Psoas muscle (tissue), 8 donors: ENCODE data around the gene SERINC4. TPM values are rescaled to one million over a fixed set of nuclear protein-coding genes. Genes with fewer than 3 reads are reported as not detected.
"Not testable (repeated sequence)": the region's sequence is repeated elsewhere in the genome, so short reads cannot be mapped to it uniquely, and the experiment has no call there.

Experiments
- ATAC-seq, 4 donors: fragments of 200-7000 bp; cut with Tn5 transposase; one replicate each; pipeline ENCODE4 v1.9.1; 2020; ENCODE audit warnings: moderate library complexity in 3 of 4, mild to moderate bottlenecking in 2 of 4
- DNase-seq, 2 donors: peaks; one replicate each; pipeline ENCODE4 v3.0.0-alpha.2; 2020
- H3K27ac ChIP-seq: fragments of 200-600 bp; one replicate; pipeline ENCODE4 v1.8.0; 2022
- H3K27me3 ChIP-seq, 3 donors: fragments of 200-600 bp in 1 of 3; one replicate each; pipeline versions ENCODE4 v1.6.1 to v1.8.0; 2013 to 2022; ENCODE audit warnings: low read length in 2 of 3, mild to moderate bottlenecking in 2 of 3, moderate library complexity in 1 of 3; ENCODE audit not compliant: insufficient read depth in 3 of 3
- H3K36me3 ChIP-seq, 2 donors: fragments of 200-600 bp in 1 of 2; one replicate each; pipeline versions ENCODE4 v1.6.1 to v1.8.0; 2013 to 2022; ENCODE audit warnings: low read depth in 1 of 2, mild to moderate bottlenecking in 1 of 2, moderate library complexity in 1 of 2; ENCODE audit not compliant: insufficient read depth in 1 of 2
- H3K4me1 ChIP-seq: fragments of 200-600 bp; one replicate; pipeline ENCODE4 v1.8.0; 2022
- H3K4me3 ChIP-seq: fragments of 200-600 bp; one replicate; pipeline ENCODE4 v1.8.0; 2022; ENCODE audit warnings: mild to moderate bottlenecking
- H3K9me3 ChIP-seq: fragments of 200-600 bp; one replicate; pipeline ENCODE4 v1.8.0; 2022
- CTCF ChIP-seq: fragments of 200-600 bp; IDR thresholded peaks from one replicate; pipeline ENCODE4 v1.8.0; 2022; ENCODE audit warnings: antibody characterized with exemption
- WGBS, 3 donors: extraction: QIAGEN DNeasy Blood & Tissue Kit; methylation state at CpG; one replicate each; pipeline versions ENCODE4 v1.1.6 to v1.1.7; 2013; 5-methylcytosine and 5-hydroxymethylcytosine counted together
- intact Hi-C, 2 donors: fragments of 100-400 bp; cut with DNase I; formaldehyde crosslinking; loops; one replicate each; pipeline versions ENCODE4 v1.11.0 to v1.14.2; 2022
- long read RNA-seq, 2 donors: library from polyadenylated mRNA; unstranded; transcript quantifications; one replicate each; pipeline ENCODE4 v2.0.0, GENCODE V29; 2021
- polyA plus RNA-seq, 3 donors: library from polyadenylated mRNA; stranded (reverse); fragments of 200-250 nt; gene quantifications; one replicate each; pipeline ENCODE4 v1.2.3, GENCODE V29; 2013
- total RNA-seq, 4 donors: library from RNA; stranded (reverse); fragmentation: NEBNext Ultra II Directional in 2 of 4; extraction: Animal tissue kit (Norgen Biotek cat#: 25700) in 2 of 4; gene quantifications; one replicate each; pipeline versions ENCODE4 v1.2.1 to v1.2.4, GENCODE V29; 2021 to 2023
- donor health status: healthy with polysubstance abuse.
- donor health status: DM: no; HTN: no; CAD: no; lungs with moderate emphysema.
- donor health status: Bipolar disorder and iron deficiency.
- donor health status: healthy.
- donor health status: DM: yes; HTN: yes; CAD: no.
- donor health status: DM: no; HTN: no; CAD: no.
- donor health status: DM: no; HTN: no; CAD: no.
- donor health status: DM: yes; HTN: yes; CAD: no.

The SERINC4 gene
- total RNA-seq (under 1 TPM; 0.18 to 0.30 (median 0.21) TPM), polyA plus RNA-seq (under 1 TPM; 0.15 to 0.93 (median 0.57) TPM)
- long read RNA-seq, donor 1 = 0 reads
- long read RNA-seq, donor 2, partial matches to known transcripts = 0 of 1 reads
- long read RNA-seq, donor 2, other reads (novel, unspliced or antisense) = 1 of 1 reads

- H3K4me1 ChIP-seq = peaks cover 42% of the 10 kb centered on the region
- DNase-seq = no peak
- no peaks in the 10 kb centered on the region for H3K27me3 ChIP-seq
- 70 to 77% (median 71%) methylated on average over 8 of the region's 8 CpGs for WGBS, 3 donors
- peak within 1 kb of the TSS; percentile 99 for H3K4me3 ChIP-seq
- no peak for TF ChIP-seq CTCF
- H3K36me3 ChIP-seq = peaks cover 3 to 83% of the 10 kb centered on the region in 2 donors
- peak within 1 kb of the TSS; percentile 92 for H3K27ac ChIP-seq
- peak; percentile 2 to 16 (median 8) for ATAC-seq
- intact Hi-C loops = no loop called here
- H3K9me3 ChIP-seq = no peaks in the 10 kb centered on the region
Observed at GRCh38 chr15:43799945-43800285, at the start of gene SERINC4. SERINC4 (minus strand) TSS chr15:43800220; CDS start chr15:43799986, 234 bp downstream.

- Histone ChIP-seq H3K27me3 (no peaks in the 10 kb centered on the region), H3K4me3 (no peak overlapping the region), H3K4me1 (no peaks in the 10 kb centered on the region), H3K9me3 (no peaks in the 10 kb centered on the region), H3K36me3 (peaks cover 0 to 5% of the 10 kb centered on the region in 2 donors), H3K27ac (no peak overlapping the region)
- no peak for DNase-seq
- ATAC-seq = no peak
- TF ChIP-seq CTCF = no peak
- intact Hi-C loops = no loop called here
Observed at GRCh38 chr15:43845421-43845820, 45.4 kb upstream of the SERINC4 start.

- H3K4me1 ChIP-seq, H3K27ac ChIP-seq, DNase-seq, H3K4me3 ChIP-seq, H3K36me3 ChIP-seq, H3K27me3 ChIP-seq, ATAC-seq, H3K9me3 ChIP-seq, intact Hi-C loops: not testable (repeated sequence)
- 82 to 96% (median 94%) methylated on average over 6 of the region's 6 CpGs for WGBS, 3 donors
Observed at GRCh38 chr15:43832485-43832884, 32.5 kb upstream of the SERINC4 start.

- 87 to 90% (median 90%) methylated on average over 14 of the region's 14 CpGs for WGBS, 3 donors
- H3K4me1 ChIP-seq, H3K4me3 ChIP-seq, H3K36me3 ChIP-seq, intact Hi-C loops, H3K27me3 ChIP-seq, H3K9me3 ChIP-seq, DNase-seq, ATAC-seq, H3K27ac ChIP-seq: not testable (repeated sequence)
Observed at GRCh38 chr15:43831519-43832052, 31.6 kb upstream of the SERINC4 start.

GRCh38 chr15:43830691-43831275, 30.8 kb upstream of the SERINC4 start:
- intact Hi-C loops, H3K36me3 ChIP-seq, H3K9me3 ChIP-seq, H3K27ac ChIP-seq, H3K4me1 ChIP-seq, DNase-seq, H3K4me3 ChIP-seq, ATAC-seq: not testable (repeated sequence)
- WGBS, 3 donors = 93 to 97% (median 94%) methylated on average over 9 of the region's 9 CpGs
- H3K27me3 ChIP-seq = peaks cover 0 to 15% (median 2%) of the 10 kb centered on the region in 3 donors

GRCh38 chr15:43829951-43830540, 30.0 kb upstream of the SERINC4 start:
- H3K27ac ChIP-seq, H3K4me1 ChIP-seq, ATAC-seq, DNase-seq, intact Hi-C loops, H3K9me3 ChIP-seq, H3K36me3 ChIP-seq, H3K4me3 ChIP-seq: not testable (repeated sequence)
- 95 to 100% (median 97%) methylated on average over 9 of the region's 9 CpGs for whole genome bisulfite sequencing, 3 donors
- H3K27me3 ChIP-seq = peaks cover 0 to 20% (median 2%) of the 10 kb centered on the region in 3 donors
